ENCODE data around the gene BCR.

GRCh38 chr22:23280356-23281052 lies 100.2 kb downstream of the BCR start:
- TF ChIP-seq CTCF (IDR thresholded peaks at IDR 0.05) (no peak), POLR2A (IDR thresholded peaks at IDR 0.05) (no peak), POLR2AphosphoS5 (IDR thresholded peaks at IDR 0.05) (no peak), EP300 (IDR thresholded peaks at IDR 0.05) (no peak)

Data from suprapubic skin (tissue), 4 donors.